ENCODE measurements around the gene POLQ.

POLQ gene

DNA sequence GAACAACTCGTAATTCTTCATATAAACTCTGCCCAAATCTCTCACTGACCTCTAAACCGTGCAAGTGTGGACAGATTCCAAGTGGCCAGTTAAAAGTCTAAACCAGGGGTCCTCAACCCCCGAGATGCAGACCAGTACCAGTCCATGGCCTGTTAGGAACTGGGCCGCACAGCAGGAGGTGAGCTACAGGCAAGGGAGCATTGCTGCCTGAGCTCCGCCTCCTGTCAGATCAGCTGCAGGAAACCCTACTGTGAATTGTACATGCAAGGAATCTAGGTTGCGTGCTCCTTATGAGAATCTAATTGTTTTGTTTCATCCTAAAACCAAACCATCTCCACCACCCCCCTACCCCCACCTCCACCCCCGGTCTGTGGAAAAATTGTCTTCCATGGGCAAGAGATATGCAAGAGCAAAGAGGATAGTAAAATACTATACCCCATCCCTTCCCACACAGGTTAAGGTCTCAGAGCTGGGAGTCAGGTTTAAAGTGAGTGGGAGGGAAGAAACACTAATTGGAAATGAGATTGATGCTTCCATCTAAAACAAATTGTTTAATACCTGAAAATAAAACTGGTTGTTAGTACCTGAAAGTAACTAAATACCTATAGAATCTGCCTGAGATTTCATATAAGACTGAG lies 54.0 kb downstream of the POLQ start:
- peaks cover 9 to 60% (median 17%) of the 10 kb centered on the region in 4 experiments for H3K36me3 ChIP-seq (ENCODE audit: control insufficient read depth in 4 of 4, insufficient read depth in 4 of 4, low read length in 3 of 4)
- H3K4me3 ChIP-seq (ENCODE audit: control insufficient read depth in 1 of 7, extremely low read depth in 1 of 7, insufficient read depth in 4 of 7, low read depth in 2 of 7, low read length in 6 of 7): no peak overlapping the region
- POLR2A ChIA-PET: no interaction called here
- DNase-seq: no peak
- H3K4me1 ChIP-seq (ENCODE audit: control extremely low read depth in 1 of 4, control insufficient read depth in 4 of 4, insufficient read depth in 4 of 4, low read length in 3 of 4): no peaks in the 10 kb centered on the region
- H3K27ac ChIP-seq (ENCODE audit: insufficient read depth in 1 of 2, low read depth in 1 of 2, low read length in 2 of 2, poor library complexity in 1 of 2, severe bottlenecking in 2 of 2): no peak overlapping the region
- CTCF ChIA-PET: no interaction called here
- H3K9me3 ChIP-seq (ENCODE audit: control extremely low read depth in 1 of 5, control insufficient read depth in 4 of 5, insufficient read depth in 2 of 5, low read depth in 1 of 5, low read length in 4 of 5): no peaks in the 10 kb centered on the region
- H3K27me3 ChIP-seq (replicated peaks in 2 of 5; ENCODE audit: control insufficient read depth in 4 of 5, insufficient read depth in 5 of 5, low read length in 4 of 5): no peaks in the 10 kb centered on the region
- WGBS (ENCODE audit: insufficient coverage): 100% methylated on average over 5 of the region's 7 CpGs

DNA sequence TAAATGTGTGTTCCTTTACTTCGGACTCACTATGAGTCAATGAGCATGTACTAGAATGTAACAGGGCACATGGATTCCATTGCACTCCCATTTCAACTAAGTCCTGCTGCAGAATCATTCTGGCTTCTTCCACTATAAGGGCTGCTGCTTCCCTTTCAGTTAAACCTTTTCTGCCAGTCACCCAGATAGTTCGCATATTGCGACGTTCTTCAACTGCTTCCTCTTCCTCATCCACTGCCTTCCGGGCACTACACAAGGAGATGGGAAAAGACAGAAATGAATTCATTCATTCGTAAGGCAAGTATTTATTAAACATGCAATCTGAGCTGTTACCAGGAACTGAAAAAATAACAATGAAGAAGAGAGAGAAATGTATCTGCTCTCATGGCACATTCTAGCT lies 55.6 kb downstream of the POLQ start:
- H3K27ac ChIP-seq (ENCODE audit: insufficient read depth in 1 of 2, low read depth in 1 of 2, low read length in 2 of 2, poor library complexity in 1 of 2, severe bottlenecking in 2 of 2): no peak overlapping the region

DNA sequence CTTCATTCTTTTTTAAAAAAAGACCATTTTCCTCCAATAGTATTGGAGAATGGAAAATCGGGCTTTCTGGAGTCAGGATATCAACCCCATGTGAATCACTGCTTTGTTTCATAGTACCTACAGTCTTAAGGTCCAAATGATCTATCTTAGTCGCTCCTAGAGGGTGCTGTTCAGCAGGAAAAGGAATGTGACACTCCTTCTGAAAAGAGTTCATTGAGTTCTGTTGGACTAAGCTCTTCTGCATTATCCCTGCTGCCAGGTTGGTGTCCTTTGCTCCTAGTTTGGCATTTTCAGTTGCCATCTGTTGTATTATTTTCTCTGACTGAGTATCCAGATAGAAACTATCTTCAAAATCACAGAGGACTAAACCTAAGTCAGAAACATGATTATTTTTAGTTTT lies 57.2 kb downstream of the POLQ start:
- 100% methylated on average over 2 of the region's 2 CpGs for WGBS (ENCODE audit: insufficient coverage)
- Histone ChIP-seq H3K4me1 (ENCODE audit: control extremely low read depth in 1 of 4, control insufficient read depth in 4 of 4, insufficient read depth in 4 of 4, low read length in 3 of 4) (no peaks in the 10 kb centered on the region), H3K36me3 (ENCODE audit: control insufficient read depth in 4 of 4, insufficient read depth in 4 of 4, low read length in 3 of 4) (peaks cover 10 to 52% (median 18%) of the 10 kb centered on the region in 4 experiments), H3K27ac (ENCODE audit: insufficient read depth in 1 of 2, low read depth in 1 of 2, low read length in 2 of 2, poor library complexity in 1 of 2, severe bottlenecking in 2 of 2) (no peak overlapping the region), H3K9me3 (ENCODE audit: control extremely low read depth in 1 of 5, control insufficient read depth in 4 of 5, insufficient read depth in 2 of 5, low read depth in 1 of 5, low read length in 4 of 5) (no peaks in the 10 kb centered on the region), H3K27me3 (replicated peaks in 2 of 5; ENCODE audit: control insufficient read depth in 4 of 5, insufficient read depth in 5 of 5, low read length in 4 of 5) (no peaks in the 10 kb centered on the region), H3K4me3 (ENCODE audit: control insufficient read depth in 1 of 7, extremely low read depth in 1 of 7, insufficient read depth in 4 of 7, low read depth in 2 of 7, low read length in 6 of 7) (no peak overlapping the region)
- POLR2A ChIA-PET: interaction anchor here (0.8 kb wide), 1 partner anchor 10 kb away, joined by 3 read pairs; no protein-coding TSS in a partner anchor
- DNase-seq: no peak
- CTCF ChIA-PET: interaction anchor here (1.6 kb wide), 1 partner anchor 41 kb away, joined by 3 read pairs; no protein-coding TSS in a partner anchor

More for the DNA sequence above, 55.6 kb downstream of the POLQ start:
- Histone ChIP-seq H3K4me3 (ENCODE audit: control insufficient read depth in 1 of 7, extremely low read depth in 1 of 7, insufficient read depth in 4 of 7, low read depth in 2 of 7, low read length in 6 of 7) (no peak overlapping the region), H3K27me3 (replicated peaks in 2 of 5; ENCODE audit: control insufficient read depth in 4 of 5, insufficient read depth in 5 of 5, low read length in 4 of 5) (no peaks in the 10 kb centered on the region), H3K36me3 (ENCODE audit: control insufficient read depth in 4 of 4, insufficient read depth in 4 of 4, low read length in 3 of 4) (peaks cover 6 to 53% (median 17%) of the 10 kb centered on the region in 4 experiments), H3K9me3 (ENCODE audit: control extremely low read depth in 1 of 5, control insufficient read depth in 4 of 5, insufficient read depth in 2 of 5, low read depth in 1 of 5, low read length in 4 of 5) (no peaks in the 10 kb centered on the region), H3K4me1 (ENCODE audit: control extremely low read depth in 1 of 4, control insufficient read depth in 4 of 4, insufficient read depth in 4 of 4, low read length in 3 of 4) (no peaks in the 10 kb centered on the region)
- DNase-seq: no peak
- CTCF ChIA-PET: no interaction called here
- 100% methylated on average over 6 of the region's 6 CpGs for WGBS (ENCODE audit: insufficient coverage)
- POLR2A ChIA-PET: no interaction called here

DNA sequence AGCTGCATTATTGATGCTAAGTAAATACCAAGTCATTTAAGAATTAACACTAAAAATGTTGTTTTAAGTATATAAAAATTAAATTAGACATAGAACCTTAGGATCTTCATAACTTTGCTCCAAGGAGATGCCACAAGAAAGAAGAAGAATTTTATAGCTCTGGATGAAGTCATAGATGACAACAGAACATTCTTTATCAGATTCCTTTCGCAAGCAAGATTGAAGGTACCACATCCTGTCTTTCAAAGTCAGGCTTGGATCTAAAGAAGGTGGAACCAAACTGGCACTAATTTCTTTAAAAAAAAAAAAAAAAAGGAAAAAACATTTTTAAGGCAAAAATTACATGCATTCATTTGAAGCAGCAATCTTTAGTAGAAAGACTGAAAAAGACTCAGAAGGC lies 62.5 kb downstream of the POLQ start:
- POLR2A ChIA-PET: no interaction called here
- DNase-seq: no peak
- H3K4me1 ChIP-seq (ENCODE audit: control extremely low read depth in 1 of 4, control insufficient read depth in 4 of 4, insufficient read depth in 4 of 4, low read length in 3 of 4): no peaks in the 10 kb centered on the region
- H3K4me3 ChIP-seq (ENCODE audit: control insufficient read depth in 1 of 7, extremely low read depth in 1 of 7, insufficient read depth in 4 of 7, low read depth in 2 of 7, low read length in 6 of 7): no peak overlapping the region
- CTCF ChIA-PET: no interaction called here
- H3K36me3 ChIP-seq (ENCODE audit: control insufficient read depth in 4 of 4, insufficient read depth in 4 of 4, low read length in 3 of 4): peaks cover 2 to 43% (median 10%) of the 10 kb centered on the region in 4 experiments
- no peaks in the 10 kb centered on the region for H3K27me3 ChIP-seq (replicated peaks in 2 of 5; ENCODE audit: control insufficient read depth in 4 of 5, insufficient read depth in 5 of 5, low read length in 4 of 5)
- no peak overlapping the region for H3K27ac ChIP-seq (ENCODE audit: insufficient read depth in 1 of 2, low read depth in 1 of 2, low read length in 2 of 2, poor library complexity in 1 of 2, severe bottlenecking in 2 of 2)
- no CpG with 5 or more reads among the region's 1 CpG for WGBS (ENCODE audit: insufficient coverage)
- no peaks in the 10 kb centered on the region for H3K9me3 ChIP-seq (ENCODE audit: control extremely low read depth in 1 of 5, control insufficient read depth in 4 of 5, insufficient read depth in 2 of 5, low read depth in 1 of 5, low read length in 4 of 5)

DNA sequence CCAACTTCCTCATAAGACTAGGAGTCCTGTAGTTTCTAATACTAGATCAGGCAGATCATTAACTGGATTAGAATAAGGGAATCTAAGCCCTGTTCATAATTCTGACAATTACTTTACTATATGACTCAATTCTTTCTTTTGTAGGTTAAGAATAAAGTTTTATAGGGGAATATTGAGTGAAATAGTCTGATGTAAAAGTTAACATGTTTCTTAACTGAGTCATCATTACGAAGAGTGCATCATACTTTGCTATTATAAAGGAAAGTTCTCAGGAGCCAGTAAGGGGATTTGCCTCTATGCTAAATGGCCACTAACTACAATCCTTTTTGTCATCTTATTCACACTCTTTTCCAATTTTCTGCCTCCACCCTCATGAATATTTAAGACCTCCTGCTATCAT lies 63.1 kb downstream of the POLQ start:
- Histone ChIP-seq H3K27me3 (replicated peaks in 2 of 5; ENCODE audit: control insufficient read depth in 4 of 5, insufficient read depth in 5 of 5, low read length in 4 of 5) (no peaks in the 10 kb centered on the region), H3K4me1 (ENCODE audit: control extremely low read depth in 1 of 4, control insufficient read depth in 4 of 4, insufficient read depth in 4 of 4, low read length in 3 of 4) (no peaks in the 10 kb centered on the region), H3K4me3 (ENCODE audit: control insufficient read depth in 1 of 7, extremely low read depth in 1 of 7, insufficient read depth in 4 of 7, low read depth in 2 of 7, low read length in 6 of 7) (no peak overlapping the region), H3K36me3 (ENCODE audit: control insufficient read depth in 4 of 4, insufficient read depth in 4 of 4, low read length in 3 of 4) (peaks cover 0 to 42% (median 9%) of the 10 kb centered on the region in 4 experiments), H3K27ac (ENCODE audit: insufficient read depth in 1 of 2, low read depth in 1 of 2, low read length in 2 of 2, poor library complexity in 1 of 2, severe bottlenecking in 2 of 2) (no peak overlapping the region), H3K9me3 (ENCODE audit: control extremely low read depth in 1 of 5, control insufficient read depth in 4 of 5, insufficient read depth in 2 of 5, low read depth in 1 of 5, low read length in 4 of 5) (no peaks in the 10 kb centered on the region)
- CTCF ChIA-PET: no interaction called here
- no peak for DNase-seq
- WGBS (ENCODE audit: insufficient coverage): 100% methylated on average over 1 of the region's 1 CpG
- POLR2A ChIA-PET: no interaction called here

DNA sequence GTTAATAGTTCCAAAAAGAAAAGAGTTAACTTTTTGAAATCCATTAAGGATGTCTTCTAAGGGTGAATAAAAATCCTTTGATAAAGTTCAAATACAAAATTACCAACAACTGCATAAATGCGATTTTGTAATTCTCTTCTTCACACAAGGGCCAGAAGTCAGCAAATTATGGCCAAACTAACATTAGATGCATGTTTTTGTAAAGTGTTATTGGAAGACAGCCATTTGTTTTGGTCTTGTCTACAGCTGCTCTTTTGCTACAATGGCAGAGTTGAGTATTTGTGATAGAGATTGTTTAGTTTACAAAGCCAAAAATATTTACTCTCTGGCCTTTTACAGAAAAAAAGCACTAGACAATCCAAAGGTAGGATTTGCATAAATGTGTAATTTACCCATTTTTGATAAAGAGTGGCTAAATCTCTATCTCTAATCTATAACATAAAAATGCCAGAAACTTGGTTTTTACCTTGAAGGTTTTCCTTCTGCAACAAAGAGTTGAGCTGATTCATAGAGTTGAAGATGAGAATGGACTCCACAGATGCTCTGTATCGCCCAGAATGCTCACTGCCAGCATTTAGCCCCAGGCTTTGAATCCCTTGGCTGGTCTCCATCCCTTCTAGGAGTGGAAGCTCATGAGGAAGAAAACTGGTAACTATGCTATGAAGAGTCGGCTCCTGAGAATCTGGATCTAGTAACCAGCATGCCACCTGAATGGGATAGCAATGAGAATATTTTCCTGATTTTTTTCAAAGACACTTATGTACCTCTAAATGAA lies 64.5 kb downstream of the POLQ start:
- H3K27ac ChIP-seq (ENCODE audit: insufficient read depth in 1 of 2, low read depth in 1 of 2, low read length in 2 of 2, poor library complexity in 1 of 2, severe bottlenecking in 2 of 2): no peak overlapping the region
- H3K9me3 ChIP-seq (ENCODE audit: control extremely low read depth in 1 of 5, control insufficient read depth in 4 of 5, insufficient read depth in 2 of 5, low read depth in 1 of 5, low read length in 4 of 5): no peaks in the 10 kb centered on the region
- peaks cover 0 to 48% (median 13%) of the 10 kb centered on the region in 4 experiments for H3K36me3 ChIP-seq (ENCODE audit: control insufficient read depth in 4 of 4, insufficient read depth in 4 of 4, low read length in 3 of 4)
- ChIA-PET POLR2A (no interaction called here), CTCF (interaction anchor here (1.5 kb wide), 1 partner anchor 13 kb away, joined by 4 read pairs; no protein-coding TSS in a partner anchor)
- 100% methylated on average over 1 of the region's 3 CpGs for WGBS (ENCODE audit: insufficient coverage)
- H3K4me3 ChIP-seq (ENCODE audit: control insufficient read depth in 1 of 7, extremely low read depth in 1 of 7, insufficient read depth in 4 of 7, low read depth in 2 of 7, low read length in 6 of 7): no peak overlapping the region
- H3K4me1 ChIP-seq (ENCODE audit: control extremely low read depth in 1 of 4, control insufficient read depth in 4 of 4, insufficient read depth in 4 of 4, low read length in 3 of 4): no peaks in the 10 kb centered on the region
- no peaks in the 10 kb centered on the region for H3K27me3 ChIP-seq (replicated peaks in 2 of 5; ENCODE audit: control insufficient read depth in 4 of 5, insufficient read depth in 5 of 5, low read length in 4 of 5)
- DNase-seq: no peak

DNA sequence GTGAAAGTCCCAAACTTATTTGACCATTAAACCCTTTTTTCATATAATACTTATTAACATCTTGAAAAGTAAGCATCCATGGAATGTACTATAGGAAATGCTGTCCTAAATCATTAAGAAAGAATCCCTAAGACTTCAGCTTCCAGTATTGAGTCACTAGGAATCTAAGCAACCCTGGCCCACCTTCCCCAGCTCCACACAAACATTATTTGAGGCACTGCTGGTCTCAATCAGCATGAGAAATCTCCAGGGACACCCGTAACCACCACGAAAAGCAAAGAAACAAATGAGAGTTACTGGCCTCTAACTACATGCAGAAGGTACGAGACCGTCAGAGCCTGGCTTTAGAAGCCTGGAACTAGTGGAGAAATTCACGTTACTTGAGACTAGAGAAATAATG lies 68.2 kb downstream of the POLQ start:
- no peak overlapping the region for H3K4me3 ChIP-seq (ENCODE audit: control insufficient read depth in 1 of 7, extremely low read depth in 1 of 7, insufficient read depth in 4 of 7, low read depth in 2 of 7, low read length in 6 of 7)
- ChIA-PET CTCF (no interaction called here), POLR2A (no interaction called here)
- no peak for DNase-seq
- H3K9me3 ChIP-seq (ENCODE audit: control extremely low read depth in 1 of 5, control insufficient read depth in 4 of 5, insufficient read depth in 2 of 5, low read depth in 1 of 5, low read length in 4 of 5): no peaks in the 10 kb centered on the region
- peaks cover 8 to 54% (median 17%) of the 10 kb centered on the region in 4 experiments for H3K36me3 ChIP-seq (ENCODE audit: control insufficient read depth in 4 of 4, insufficient read depth in 4 of 4, low read length in 3 of 4)
- no peaks in the 10 kb centered on the region for H3K27me3 ChIP-seq (replicated peaks in 2 of 5; ENCODE audit: control insufficient read depth in 4 of 5, insufficient read depth in 5 of 5, low read length in 4 of 5)
- no peak overlapping the region for H3K27ac ChIP-seq (ENCODE audit: insufficient read depth in 1 of 2, low read depth in 1 of 2, low read length in 2 of 2, poor library complexity in 1 of 2, severe bottlenecking in 2 of 2)
- WGBS (ENCODE audit: insufficient coverage): 100% methylated on average over 5 of the region's 5 CpGs
- no peaks in the 10 kb centered on the region for H3K4me1 ChIP-seq (ENCODE audit: control extremely low read depth in 1 of 4, control insufficient read depth in 4 of 4, insufficient read depth in 4 of 4, low read length in 3 of 4)
